GM20000 (cell line): Measurements from ENCODE around the gene DPF3.

Experiments used
- DNase-seq: peaks from one replicate; pipeline ENCODE4 v3.0.0; 2012; ENCODE audit warnings: low spot score
- CTCF ChIP-seq: IDR thresholded peaks from 2 replicates; pipeline ENCODE4 v1.5.1; 2012; ENCODE audit warnings: mild to moderate bottlenecking, control low read depth; ENCODE audit errors: extremely low read depth, missing control alignments

DPF3 gene

GRCh38 chr14:72884386-72884785, 9.5 kb downstream of the DPF3 start:
- no peak for TF ChIP-seq CTCF

GRCh38 chr14:72883961-72884360, 9.9 kb downstream of the DPF3 start:
- peak; percentile 44 for DNase-seq
- no peak for TF ChIP-seq CTCF

More at GRCh38 chr14:72884386-72884785, 9.5 kb downstream of the DPF3 start:
- no peak for DNase-seq

DNA sequence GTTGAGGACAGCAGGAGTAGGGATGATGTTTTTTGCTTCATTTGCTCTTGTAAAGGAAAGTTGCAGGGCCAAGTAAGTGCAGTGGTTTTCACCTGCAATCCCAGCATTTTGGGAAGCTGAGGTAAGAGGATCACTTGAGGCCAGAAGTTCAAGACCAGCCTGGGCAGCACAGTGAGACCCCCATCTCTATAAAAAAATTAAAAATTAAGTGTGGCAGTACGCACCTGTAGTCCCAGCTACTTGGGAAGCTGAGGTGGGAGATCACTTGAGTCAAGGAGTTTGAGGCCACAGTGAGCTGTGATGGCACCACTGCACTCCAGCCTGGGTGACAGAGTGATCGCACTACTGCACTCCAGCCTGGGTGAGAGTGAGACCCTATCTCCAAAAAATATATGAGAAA, 10.8 kb downstream of the DPF3 start:
- no peak for DNase-seq
- TF ChIP-seq CTCF: no peak

- DNase-seq: no peak
- TF ChIP-seq CTCF: no peak
These were observed 11.4 kb downstream of the DPF3 start for GRCh38 chr14:72882463-72882862.

DNA sequence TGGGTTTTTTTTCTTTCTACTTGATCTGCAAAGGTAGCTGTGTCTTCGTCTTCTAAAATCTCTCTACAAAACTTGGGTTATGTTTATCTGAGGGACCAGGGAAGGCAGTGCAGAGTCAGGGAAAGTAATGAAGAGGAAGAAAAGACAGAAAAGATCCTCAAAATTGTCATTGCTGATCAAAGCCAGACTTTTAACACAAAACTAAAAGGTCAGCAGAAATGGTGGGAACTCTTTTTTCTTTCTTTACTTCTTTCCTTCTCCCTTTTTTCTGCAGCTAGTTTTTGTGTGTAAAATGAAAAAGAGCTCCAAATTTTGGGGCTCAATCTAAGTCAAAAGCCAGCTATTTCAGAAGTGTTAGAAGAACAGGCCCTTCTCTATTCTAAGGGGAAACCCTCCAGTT, 11.9 kb downstream of the DPF3 start:
- no peak for TF ChIP-seq CTCF
- DNase-seq: no peak

DNA sequence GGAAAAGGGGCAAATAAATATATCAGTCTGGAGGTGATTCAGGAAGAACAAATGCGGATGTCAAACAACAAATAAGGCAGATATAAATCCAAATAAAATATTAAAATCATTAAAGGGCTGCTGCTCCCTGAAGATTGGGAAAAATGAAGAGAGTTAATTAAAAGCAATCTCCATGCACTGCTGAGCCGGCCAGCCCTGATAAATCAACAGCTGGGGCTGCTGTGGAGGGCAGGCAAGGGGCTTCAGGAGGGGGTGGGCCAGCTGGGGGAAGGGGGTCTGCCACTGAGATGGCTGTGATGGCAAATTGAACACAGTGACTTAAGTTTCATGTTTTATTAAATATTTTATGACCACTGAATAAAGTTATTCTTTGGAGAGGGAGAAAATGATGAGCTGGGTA, 12.4 kb downstream of the DPF3 start:
- no peak for TF ChIP-seq CTCF
- no peak for DNase-seq

- DNase-seq: no peak
- no peak for TF ChIP-seq CTCF
These were observed 13.1 kb downstream of the DPF3 start for GRCh38 chr14:72880820-72881219.
